Immature natural killer cell (primary cell): Measurements from ENCODE around the gene YWHAB. TPM values are rescaled to one million over a fixed set of nuclear protein-coding genes. Genes with fewer than 3 reads are reported as not detected.
A peak's percentile ranks its signal among the peaks of the same experiment; 100 is the strongest.

Experiments used
- DNase-seq, 3 donors: peaks; one replicate each; pipeline ENCODE4 v3.0.0; 2022; ENCODE audit warnings: mixed read lengths in 1 of 3
- H3K27ac Mint-ChIP-seq, 6 donors: one replicate each; pipeline ENCODE4 v1.8.0; 2020; ENCODE audit warnings: mixed read lengths in 6 of 6, mild to moderate bottlenecking in 5 of 6, inconsistent platforms in 4 of 6, moderate library complexity in 3 of 6
- H3K27me3 Mint-ChIP-seq, 3 donors: one replicate each; pipeline ENCODE4 v1.8.0; 2020 to 2021; ENCODE audit warnings: low read depth in 3 of 3, mild to moderate bottlenecking in 3 of 3, mixed read lengths in 3 of 3, moderate library complexity in 3 of 3, inconsistent platforms in 1 of 3
- H3K36me3 Mint-ChIP-seq, 3 donors: one replicate each; pipeline ENCODE4 v1.8.0; 2020; ENCODE audit warnings: mixed read lengths in 3 of 3, inconsistent platforms in 2 of 3, mild to moderate bottlenecking in 2 of 3
- H3K4me1 Mint-ChIP-seq, 2 donors: one replicate each; pipeline ENCODE4 v1.8.0; 2020; ENCODE audit warnings: inconsistent platforms in 2 of 2, mild to moderate bottlenecking in 2 of 2, mixed read lengths in 2 of 2, moderate library complexity in 1 of 2
- H3K4me3 Mint-ChIP-seq, 5 donors: one replicate each; pipeline ENCODE4 v1.8.0; 2020; ENCODE audit warnings: mild to moderate bottlenecking in 5 of 5, mixed read lengths in 5 of 5, inconsistent platforms in 3 of 5, moderate library complexity in 3 of 5
- H3K9me3 Mint-ChIP-seq, 6 donors: one replicate each; pipeline ENCODE4 v1.8.0; 2020; ENCODE audit warnings: mild to moderate bottlenecking in 6 of 6, mixed read lengths in 6 of 6, inconsistent platforms in 4 of 6, moderate library complexity in 3 of 6
- polyA plus RNA-seq, 3 donors: library from polyadenylated mRNA; unstranded; fragments of 300-500 nt; fragmentation: Illumina TruSeq; gene quantifications; one replicate each; pipeline ENCODE4 v1.2.3, GENCODE V29; 2021

The YWHAB gene
- polyA plus RNA-seq, result 100 to 1,000 TPM; 541 to 648 (median 556) TPM

- Mint-ChIP-seq H3K9me3 (no peaks in the 10 kb centered on the region), H3K27me3 (peaks cover 2 to 19% (median 15%) of the 10 kb centered on the region in 3 donors), H3K36me3 (no peaks in the 10 kb centered on the region), H3K4me1 (peaks cover 59 to 66% of the 10 kb centered on the region in 2 donors), H3K27ac (peak within 1 kb of the TSS; percentile 92 to 98 (median 96)), H3K4me3 (peak within 1 kb of the TSS; percentile 93 to 97 (median 95))
- peak; percentile 96 to 98 (median 97) for DNase-seq
Measured at GRCh38 chr20:44885392-44886265, at the start of gene YWHAB. Gene YWHAB, plus strand, starts transcription at chr20:44885705. Its CDS starts 15,829 bp downstream, at chr20:44901534.

DNA sequence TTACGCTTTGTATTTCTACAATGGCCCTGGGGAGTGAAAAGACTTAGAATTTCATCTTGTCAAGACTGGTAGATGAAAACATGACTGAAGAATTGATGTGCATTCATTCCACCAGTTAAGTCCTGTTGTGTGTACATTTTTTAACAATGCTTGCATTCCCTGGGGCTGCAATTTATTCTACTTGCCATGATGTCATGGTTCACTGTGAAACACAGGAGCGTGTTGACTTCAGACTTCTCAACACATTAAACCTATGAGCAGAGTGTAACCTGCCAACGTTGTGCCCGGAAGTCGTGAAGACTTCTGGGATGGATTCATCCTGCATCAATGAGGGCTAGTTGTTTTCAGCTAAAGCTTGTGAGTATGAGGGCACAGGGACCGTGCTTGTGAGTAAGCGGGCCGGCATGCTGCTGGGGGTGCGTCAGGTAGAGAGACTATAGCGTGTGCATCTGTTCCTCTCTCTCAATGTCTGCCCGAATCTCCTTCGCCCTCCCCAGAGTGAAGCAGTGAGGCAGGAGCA is 48.8 kb upstream of the YWHAB start:
- Mint-ChIP-seq H3K36me3 (no peaks in the 10 kb centered on the region), H3K4me1 (no peaks in the 10 kb centered on the region), H3K27ac (no peak overlapping the region), H3K9me3 (peaks cover 0 to 4% (median 0%) of the 10 kb centered on the region in 6 donors), H3K4me3 (no peak overlapping the region), H3K27me3 (peaks cover 3 to 13% (median 6%) of the 10 kb centered on the region in 3 donors)
- DNase-seq, result no peak

- Mint-ChIP-seq H3K27me3 (peaks cover 1 to 13% (median 3%) of the 10 kb centered on the region in 3 donors), H3K27ac (no peak overlapping the region), H3K4me1 (no peaks in the 10 kb centered on the region), H3K36me3 (no peaks in the 10 kb centered on the region), H3K9me3 (peaks cover 0 to 4% (median 0%) of the 10 kb centered on the region in 6 donors), H3K4me3 (no peak overlapping the region)
- DNase-seq, result no peak
Measured at GRCh38 chr20:44837946-44838345, 47.6 kb upstream of the YWHAB start.

DNA sequence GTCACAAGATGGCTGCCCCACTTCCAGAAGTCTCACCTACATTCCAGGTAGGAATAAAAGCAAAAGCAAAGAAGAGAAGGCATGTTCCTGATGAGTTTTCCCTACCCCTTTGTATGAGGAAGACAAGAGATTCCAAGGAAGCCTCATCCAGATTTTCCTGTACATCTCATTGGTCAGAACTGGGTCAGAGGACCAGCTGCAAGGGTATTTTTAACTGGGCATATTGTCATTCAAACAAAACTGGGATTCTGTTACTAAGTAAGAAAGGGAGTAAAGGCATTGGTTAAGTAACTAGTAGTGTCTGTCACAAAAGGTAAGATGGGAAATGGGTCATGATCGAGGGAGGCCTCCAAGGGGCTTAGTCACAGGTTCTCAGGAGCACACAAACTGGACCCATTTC is 47.0 kb upstream of the YWHAB start:
- Mint-ChIP-seq H3K36me3 (no peaks in the 10 kb centered on the region), H3K9me3 (peaks cover 0 to 4% (median 0%) of the 10 kb centered on the region in 6 donors), H3K4me1 (no peaks in the 10 kb centered on the region), H3K27me3 (peaks cover 1 to 17% (median 3%) of the 10 kb centered on the region in 3 donors), H3K4me3 (no peak overlapping the region), H3K27ac (no peak overlapping the region)
- no peak for DNase-seq

- no peak for DNase-seq
- Mint-ChIP-seq H3K27ac (no peak overlapping the region), H3K36me3 (no peaks in the 10 kb centered on the region), H3K4me1 (no peaks in the 10 kb centered on the region), H3K27me3 (peaks cover 1 to 17% (median 2%) of the 10 kb centered on the region in 3 donors), H3K9me3 (peaks cover 0 to 4% (median 0%) of the 10 kb centered on the region in 6 donors), H3K4me3 (no peak overlapping the region)
Measured at GRCh38 chr20:44839481-44839880, 46.0 kb upstream of the YWHAB start.

GRCh38 chr20:44840826-44841225 is 44.7 kb upstream of the YWHAB start:
- Mint-ChIP-seq H3K36me3 (no peaks in the 10 kb centered on the region), H3K4me1 (no peaks in the 10 kb centered on the region), H3K9me3 (peaks cover 0 to 4% (median 0%) of the 10 kb centered on the region in 6 donors), H3K4me3 (no peak overlapping the region), H3K27ac (no peak overlapping the region), H3K27me3 (peaks cover 0 to 12% (median 4%) of the 10 kb centered on the region in 3 donors)
- DNase-seq, result no peak

DNA sequence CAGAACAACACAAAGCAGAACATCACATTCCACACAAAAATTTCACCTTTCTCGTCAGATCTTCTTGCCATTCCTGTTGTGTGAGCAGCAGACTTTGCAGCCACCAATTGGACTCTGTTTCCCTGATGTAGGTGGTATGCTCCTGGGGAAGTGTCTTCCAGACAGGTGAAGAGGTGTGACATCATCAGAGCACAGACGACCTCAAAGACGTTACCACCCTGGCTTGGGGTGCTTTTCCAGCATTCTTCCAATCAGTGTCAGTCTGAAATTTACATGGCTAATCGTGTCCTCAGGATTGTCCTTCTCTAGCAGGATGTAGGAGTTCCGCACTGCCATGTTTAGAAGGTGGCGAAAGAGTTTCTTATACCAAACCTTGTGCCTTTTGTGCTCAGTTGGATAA is 43.5 kb upstream of the YWHAB start:
- Mint-ChIP-seq H3K27ac (no peak overlapping the region), H3K9me3 (peaks cover 0 to 4% (median 0%) of the 10 kb centered on the region in 6 donors), H3K4me1 (no peaks in the 10 kb centered on the region), H3K27me3 (peaks cover 0 to 15% (median 4%) of the 10 kb centered on the region in 3 donors), H3K36me3 (no peaks in the 10 kb centered on the region), H3K4me3 (no peak overlapping the region)
- no peak for DNase-seq

- no peaks in the 10 kb centered on the region for H3K4me1 Mint-ChIP-seq
- no peak overlapping the region for H3K4me3 Mint-ChIP-seq
- no peaks in the 10 kb centered on the region for H3K36me3 Mint-ChIP-seq
- DNase-seq, result no peak
- H3K9me3 Mint-ChIP-seq, result peaks cover 0 to 4% (median 0%) of the 10 kb centered on the region in 6 donors
- H3K27ac Mint-ChIP-seq, result no peak overlapping the region
- peaks cover 0 to 10% (median 4%) of the 10 kb centered on the region in 3 donors for H3K27me3 Mint-ChIP-seq
Measured at GRCh38 chr20:44843876-44844275, 41.6 kb upstream of the YWHAB start.

DNA sequence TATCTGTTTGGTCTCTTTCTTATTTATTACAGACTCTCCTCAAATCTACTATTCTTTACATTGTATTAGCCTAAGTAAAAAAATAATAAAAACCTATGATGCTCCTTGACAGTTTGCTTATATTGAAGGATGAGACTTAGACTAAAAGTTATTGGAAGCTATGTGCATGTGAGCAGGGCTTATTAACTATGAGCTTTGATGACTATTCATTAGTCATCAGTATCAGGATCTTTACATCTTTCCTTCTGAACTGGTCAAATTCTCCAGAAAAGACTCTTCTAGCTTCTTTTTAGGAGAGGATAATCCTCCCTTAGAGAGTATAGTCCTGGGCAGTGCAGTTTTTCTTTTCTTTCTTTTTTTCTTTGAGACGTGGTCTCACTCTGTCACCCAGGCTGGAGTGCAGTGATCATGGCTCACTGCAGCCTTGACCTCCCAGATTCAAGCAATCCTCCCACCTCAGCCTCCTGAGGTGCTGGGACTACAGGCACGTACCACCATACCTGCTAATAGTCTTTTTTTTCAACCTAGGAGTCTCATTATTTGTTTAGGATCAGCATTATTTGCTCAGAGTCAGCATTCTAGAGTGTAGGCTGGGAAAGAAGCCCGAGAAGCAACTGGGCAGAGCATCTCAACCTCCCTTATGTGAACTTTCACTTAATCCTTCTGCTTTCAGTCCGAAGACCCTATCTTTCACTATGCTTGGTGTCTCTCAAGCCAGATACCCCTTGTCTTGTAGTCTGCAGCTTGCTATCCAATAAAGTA is 37.1 kb upstream of the YWHAB start:
- Mint-ChIP-seq H3K36me3 (no peaks in the 10 kb centered on the region), H3K4me1 (no peaks in the 10 kb centered on the region), H3K27ac (no peak overlapping the region), H3K9me3 (no peaks in the 10 kb centered on the region), H3K4me3 (no peak overlapping the region), H3K27me3 (peaks cover 2 to 6% (median 5%) of the 10 kb centered on the region in 3 donors)
- no peak for DNase-seq

DNA sequence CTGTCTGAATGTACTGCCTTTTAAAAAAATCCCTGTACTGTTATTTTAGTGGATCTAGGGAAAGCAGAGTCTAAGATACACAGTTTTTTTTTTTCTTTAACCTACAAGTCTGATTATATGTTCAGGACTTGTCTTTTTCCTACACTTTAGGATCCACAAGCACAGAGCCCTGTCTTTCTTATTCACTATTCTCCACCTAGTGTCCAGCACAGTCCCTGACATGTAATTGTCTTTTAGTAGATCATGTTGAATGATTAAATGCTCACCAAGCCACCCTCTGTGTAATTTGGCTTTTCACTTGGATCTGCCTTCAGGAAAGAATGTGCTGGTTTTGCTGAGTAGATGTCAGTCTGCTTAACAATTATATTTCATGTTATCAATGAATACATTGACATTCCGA is 35.8 kb upstream of the YWHAB start:
- no peaks in the 10 kb centered on the region for H3K36me3 Mint-ChIP-seq
- no peak overlapping the region for H3K27ac Mint-ChIP-seq
- H3K4me3 Mint-ChIP-seq, result no peak overlapping the region
- peaks cover 0 to 2% (median 0%) of the 10 kb centered on the region in 6 donors for H3K9me3 Mint-ChIP-seq
- no peaks in the 10 kb centered on the region for H3K4me1 Mint-ChIP-seq
- no peak for DNase-seq
- peaks cover 4 to 9% (median 5%) of the 10 kb centered on the region in 3 donors for H3K27me3 Mint-ChIP-seq

- H3K27ac Mint-ChIP-seq, result no peak overlapping the region
- H3K36me3 Mint-ChIP-seq, result peaks cover 0 to 3% (median 0%) of the 10 kb centered on the region in 3 donors
- peaks cover 0 to 2% (median 0%) of the 10 kb centered on the region in 6 donors for H3K9me3 Mint-ChIP-seq
- DNase-seq, result no peak
- H3K4me1 Mint-ChIP-seq, result no peaks in the 10 kb centered on the region
- H3K27me3 Mint-ChIP-seq, result peaks cover 3 to 10% (median 5%) of the 10 kb centered on the region in 3 donors
- no peak overlapping the region for H3K4me3 Mint-ChIP-seq
Measured at GRCh38 chr20:44850272-44850671, 35.2 kb upstream of the YWHAB start.

DNA sequence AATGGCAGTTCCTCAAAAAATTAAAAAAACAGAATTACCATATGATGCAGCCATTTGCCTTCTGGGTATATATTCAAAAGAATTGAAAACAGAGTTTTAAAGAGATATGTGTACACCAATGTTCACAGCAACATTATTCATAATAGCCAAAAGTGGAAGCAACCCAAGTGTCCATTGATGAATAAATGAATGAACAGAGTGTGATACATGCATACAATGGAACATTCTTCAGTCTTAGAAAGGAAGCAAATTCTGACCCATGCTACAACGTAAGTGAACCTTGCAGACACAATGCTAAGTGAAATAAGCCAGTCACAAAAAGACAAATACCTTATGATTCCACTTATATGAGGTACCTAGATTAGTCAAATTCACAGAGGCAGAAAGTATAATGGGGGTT is 34.7 kb upstream of the YWHAB start:
- H3K36me3 Mint-ChIP-seq, result peaks cover 0 to 4% (median 0%) of the 10 kb centered on the region in 3 donors
- H3K27me3 Mint-ChIP-seq, result peaks cover 3 to 11% (median 5%) of the 10 kb centered on the region in 3 donors
- no peaks in the 10 kb centered on the region for H3K4me1 Mint-ChIP-seq
- no peak for DNase-seq
- H3K4me3 Mint-ChIP-seq, result no peak overlapping the region
- no peak overlapping the region for H3K27ac Mint-ChIP-seq
- H3K9me3 Mint-ChIP-seq, result peaks cover 0 to 2% (median 0%) of the 10 kb centered on the region in 6 donors

- Mint-ChIP-seq H3K27ac (no peak overlapping the region), H3K4me3 (no peak overlapping the region), H3K27me3 (peaks cover 3 to 12% (median 5%) of the 10 kb centered on the region in 3 donors), H3K4me1 (no peaks in the 10 kb centered on the region), H3K36me3 (peaks cover 0 to 4% (median 0%) of the 10 kb centered on the region in 3 donors), H3K9me3 (peaks cover 0 to 2% (median 0%) of the 10 kb centered on the region in 6 donors)
- DNase-seq, result no peak
Measured at GRCh38 chr20:44851545-44851944, 34.0 kb upstream of the YWHAB start.
